GM10266 (cell line): ENCODE data around the gene HOXA5.

Source experiments
- DNase-seq: peaks from one replicate; pipeline ENCODE4 v3.0.0; 2012; ENCODE audit errors: extremely low spot score
- CTCF ChIP-seq: IDR thresholded peaks from 2 replicates; pipeline ENCODE4 v1.5.1; 2012; ENCODE audit warnings: mild to moderate bottlenecking, low read depth; ENCODE audit not compliant: control insufficient read depth, insufficient read depth; ENCODE audit errors: missing control alignments

Gene HOXA5

DNA sequence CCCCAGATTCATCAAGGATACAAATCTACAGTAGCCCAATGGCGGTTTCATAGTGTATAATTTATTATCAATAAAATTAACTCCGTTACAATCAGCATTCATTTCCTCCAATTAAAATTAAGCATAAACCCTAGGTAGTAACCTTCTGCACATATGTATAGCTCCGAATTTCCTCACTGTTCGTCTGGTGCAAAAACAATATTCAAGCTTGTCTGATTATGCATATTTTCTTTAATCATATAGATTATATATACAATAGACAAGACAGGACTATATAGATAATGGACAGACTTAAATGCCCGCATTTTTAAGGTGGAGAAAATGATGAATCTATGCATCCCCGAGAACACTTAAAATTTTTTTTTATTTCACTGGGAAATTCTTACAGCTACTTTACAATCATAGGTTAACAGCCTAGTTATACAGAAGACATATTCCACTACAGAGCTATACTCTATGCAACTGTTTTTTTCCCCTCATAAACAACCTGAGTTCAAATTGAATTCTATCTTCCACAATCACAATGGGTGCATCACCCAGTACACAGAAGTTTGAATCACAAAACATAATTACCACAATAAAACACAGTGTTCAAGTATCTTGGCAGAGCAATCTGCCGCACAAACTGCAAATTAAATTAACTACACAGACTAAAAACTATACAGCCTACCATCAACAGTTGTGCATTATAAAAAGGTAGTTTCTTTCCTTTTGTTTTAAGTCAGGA is 19.2 kb upstream of the HOXA5 start:
- TF ChIP-seq CTCF, result no peak
- no peak for DNase-seq

- no peak for DNase-seq
- TF ChIP-seq CTCF, result no peak
These were observed 18.5 kb upstream of the HOXA5 start for GRCh38 chr7:27161721-27162560.

DNA sequence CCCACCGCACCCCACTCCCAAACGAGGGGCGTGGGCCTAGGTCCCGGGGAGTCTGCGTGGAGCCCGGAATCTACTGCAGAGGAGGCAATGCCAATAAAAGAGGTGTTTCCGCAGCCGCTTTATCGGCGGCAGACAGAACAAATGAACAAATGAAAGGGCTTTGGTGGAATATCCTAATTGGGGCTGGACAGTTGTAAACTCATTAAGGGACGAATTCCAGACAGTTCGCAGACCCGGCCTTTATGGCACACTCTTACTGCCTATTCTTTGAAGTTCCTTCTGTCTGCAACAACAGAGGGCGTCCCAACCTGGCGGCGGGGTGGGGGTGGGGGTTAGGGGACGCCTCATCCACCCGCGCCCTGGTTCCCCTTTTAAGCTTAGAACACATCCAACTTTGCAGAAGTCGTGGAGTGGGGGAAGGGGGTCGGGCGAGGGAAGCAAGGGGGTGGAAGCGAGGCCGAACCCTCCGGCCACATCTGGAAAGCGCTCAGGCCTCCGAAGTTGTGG is 17.8 kb upstream of the HOXA5 start:
- TF ChIP-seq CTCF, result no peak
- DNase-seq, result no peak

DNA sequence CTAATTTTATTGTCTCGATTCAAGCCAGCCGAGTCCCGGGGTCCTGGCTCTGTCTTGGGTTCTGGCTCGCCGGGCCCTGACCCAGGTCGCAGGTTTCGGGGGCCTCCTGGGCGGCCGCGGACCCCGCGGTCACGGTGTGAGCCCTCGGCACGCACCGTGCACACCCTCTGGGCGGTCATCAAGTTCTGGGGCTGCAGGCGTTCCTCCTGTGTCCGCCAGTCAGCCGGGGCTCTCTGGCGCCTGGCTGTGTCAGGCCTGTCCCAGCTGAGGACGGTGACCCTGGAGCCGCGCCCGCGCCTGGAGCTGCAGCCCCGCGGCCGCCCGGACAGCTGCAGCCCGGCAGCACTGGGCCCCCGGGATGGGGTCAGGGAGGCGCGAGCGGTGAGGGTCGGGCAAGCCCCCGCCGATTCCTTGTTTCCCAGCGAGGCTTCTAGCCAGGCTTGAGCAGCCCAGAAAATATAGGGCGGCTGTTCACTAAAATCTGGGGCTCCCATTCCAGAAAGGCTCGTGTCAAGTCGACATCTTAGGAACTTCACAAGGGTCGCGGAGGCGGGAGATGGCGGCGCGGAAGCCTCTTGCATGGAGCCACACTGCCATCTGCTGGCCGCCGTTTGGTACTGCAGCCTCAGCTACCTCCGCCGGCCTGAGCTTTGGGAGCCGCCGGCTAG is 17.2 kb upstream of the HOXA5 start:
- DNase-seq, result peak; percentile 91
- peak; percentile 98 for TF ChIP-seq CTCF

- TF ChIP-seq CTCF, result no peak
- DNase-seq, result no peak
These were observed 16.7 kb upstream of the HOXA5 start for GRCh38 chr7:27160145-27160545.

- TF ChIP-seq CTCF, result no peak
- no peak for DNase-seq
These were observed 16.0 kb upstream of the HOXA5 start for GRCh38 chr7:27159266-27160144.
